ENCODE measurements around the gene STK32C.
"Not testable (repeated sequence)": the region's sequence is repeated elsewhere in the genome, so short reads cannot be mapped to it uniquely, and the experiment has no call there.

The STK32C gene

GRCh38 chr10:132319853-132320653, 12.3 kb upstream of the STK32C start:
- DNase-seq (ENCODE audit: low read depth in 2 of 2): no peak

- DNase-seq (ENCODE audit: low read depth in 2 of 2): not testable (repeated sequence)
Measured at GRCh38 chr10:132317477-132317876, 9.7 kb upstream of the STK32C start.

DNA sequence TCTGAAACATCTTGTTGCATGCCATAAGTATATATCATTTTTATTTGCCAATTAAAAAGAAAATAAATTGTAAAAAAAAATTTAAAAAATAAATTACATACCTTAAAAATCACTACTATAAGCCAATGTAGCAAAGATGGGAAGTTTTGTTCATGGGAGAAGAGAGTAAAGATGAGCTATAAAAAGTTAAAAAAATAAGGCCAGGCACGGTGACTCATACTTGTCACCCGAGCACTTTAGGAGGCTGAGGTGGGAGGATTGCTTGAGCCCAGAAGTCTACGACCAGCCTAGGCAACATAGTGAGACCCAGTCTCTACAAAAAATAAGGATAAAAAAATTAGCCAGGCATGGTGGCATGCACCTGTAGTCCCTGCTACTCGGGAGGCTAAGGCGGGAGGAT, 8.4 kb upstream of the STK32C start:
- DNase-seq (ENCODE audit: low read depth in 2 of 2): no peak

DNA sequence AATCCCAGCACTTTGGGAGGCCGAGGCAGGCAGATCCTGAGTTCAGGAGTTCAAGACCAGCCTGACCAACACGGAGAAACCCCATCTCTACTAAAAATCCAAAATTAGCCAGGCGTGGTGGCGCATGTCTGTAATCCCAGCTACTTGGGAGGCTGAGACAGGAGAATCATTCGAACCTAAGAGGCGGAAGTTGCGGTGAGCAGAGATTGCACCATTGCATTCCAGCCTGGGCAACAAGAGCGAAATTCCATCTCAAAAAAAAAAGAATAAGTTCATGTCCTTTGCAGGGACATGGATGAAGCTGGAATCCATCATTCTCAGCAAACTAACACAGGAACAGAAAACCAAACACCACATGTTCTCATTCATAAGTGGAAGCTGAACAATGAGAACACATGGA, 7.1 kb upstream of the STK32C start:
- DNase-seq (ENCODE audit: low read depth in 2 of 2): not testable (repeated sequence)

GRCh38 chr10:132314336-132314735, 6.6 kb upstream of the STK32C start:
- DNase-seq (ENCODE audit: low read depth in 2 of 2): no peak

GRCh38 chr10:132313865-132314264, 6.1 kb upstream of the STK32C start:
- DNase-seq (ENCODE audit: low read depth in 2 of 2): no peak

GRCh38 chr10:132313305-132313704, 5.6 kb upstream of the STK32C start:
- DNase-seq (ENCODE audit: low read depth in 2 of 2): no peak

GRCh38 chr10:132311338-132311939, 3.7 kb upstream of the STK32C start:
- DNase-seq (ENCODE audit: low read depth in 2 of 2): no peak

GRCh38 chr10:132310701-132311337, 3.1 kb upstream of the STK32C start:
- no peak for DNase-seq (ENCODE audit: low read depth in 2 of 2)

- no peak for DNase-seq (ENCODE audit: low read depth in 2 of 2)
Measured at GRCh38 chr10:132309879-132310591, 2.3 kb upstream of the STK32C start.

- no peak for DNase-seq (ENCODE audit: low read depth in 2 of 2)
Measured at GRCh38 chr10:132309471-132309865, 1.7 kb upstream of the STK32C start.

DNA sequence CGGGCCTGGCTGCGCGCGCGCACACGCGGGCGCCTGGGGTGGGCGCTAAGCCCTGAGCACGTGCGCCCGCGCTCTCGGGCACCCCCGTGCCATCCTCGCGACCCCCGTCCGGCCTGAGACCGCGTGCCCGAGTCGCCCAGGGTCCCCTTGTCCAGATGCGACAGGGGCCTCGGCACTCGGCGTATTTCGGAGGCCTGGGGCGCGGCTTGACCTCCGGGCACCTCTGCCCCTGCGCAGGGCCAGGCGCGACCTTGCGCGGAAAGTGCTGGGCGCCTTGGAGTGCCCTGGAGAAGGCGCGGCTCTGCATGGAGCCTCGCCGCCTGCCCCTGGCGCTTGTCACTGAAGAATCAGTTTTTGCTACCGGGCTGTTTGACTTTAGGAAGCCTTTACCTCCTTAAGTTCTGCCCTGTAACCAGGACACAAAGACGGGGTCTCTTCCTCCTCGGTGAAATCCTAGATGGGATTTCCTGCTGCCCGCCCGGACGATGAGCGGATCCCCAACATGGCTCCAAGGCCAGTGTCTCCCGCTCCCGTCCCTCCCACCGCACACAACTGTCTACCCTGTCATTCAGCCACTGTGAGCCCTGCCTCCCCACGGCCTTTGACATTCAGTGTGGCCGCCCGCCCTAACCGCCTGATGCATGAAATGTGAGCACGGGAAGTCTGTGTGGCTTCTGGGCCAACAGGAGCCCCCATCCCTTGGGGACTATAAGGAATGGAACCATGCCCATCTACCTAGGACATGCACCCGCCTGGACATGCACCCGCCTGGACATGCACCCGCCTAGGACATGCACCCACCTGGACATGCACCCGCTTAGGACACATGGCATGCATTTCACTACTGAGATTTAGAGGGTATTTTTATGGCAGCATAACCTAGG, 1.1 kb upstream of the STK32C start:
- no peak for DNase-seq (ENCODE audit: low read depth in 2 of 2)

- peak in 1 of 2 donors; percentile 12 for DNase-seq (ENCODE audit: low read depth in 2 of 2)
Measured at GRCh38 chr10:132306864-132307751, 642 bp downstream of the STK32C start.

DNA sequence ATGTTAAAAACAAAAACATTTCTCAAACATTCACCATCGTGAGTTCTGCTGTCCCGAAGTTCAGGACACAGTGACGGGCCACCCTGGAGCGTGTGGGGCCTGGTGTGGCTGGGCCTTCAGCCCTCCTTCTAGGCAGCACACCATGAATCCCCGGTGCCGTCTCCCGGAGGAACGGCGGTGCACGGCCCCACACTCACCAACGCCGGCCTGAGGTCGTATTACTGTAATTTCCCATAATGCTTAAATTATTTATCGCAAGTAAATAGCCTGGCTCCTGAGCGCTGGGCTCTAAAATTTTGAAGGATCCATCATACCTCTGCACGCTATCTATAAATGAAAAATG, 1.4 kb downstream of the STK32C start:
- DNase-seq (ENCODE audit: low read depth in 2 of 2): no peak

DNA sequence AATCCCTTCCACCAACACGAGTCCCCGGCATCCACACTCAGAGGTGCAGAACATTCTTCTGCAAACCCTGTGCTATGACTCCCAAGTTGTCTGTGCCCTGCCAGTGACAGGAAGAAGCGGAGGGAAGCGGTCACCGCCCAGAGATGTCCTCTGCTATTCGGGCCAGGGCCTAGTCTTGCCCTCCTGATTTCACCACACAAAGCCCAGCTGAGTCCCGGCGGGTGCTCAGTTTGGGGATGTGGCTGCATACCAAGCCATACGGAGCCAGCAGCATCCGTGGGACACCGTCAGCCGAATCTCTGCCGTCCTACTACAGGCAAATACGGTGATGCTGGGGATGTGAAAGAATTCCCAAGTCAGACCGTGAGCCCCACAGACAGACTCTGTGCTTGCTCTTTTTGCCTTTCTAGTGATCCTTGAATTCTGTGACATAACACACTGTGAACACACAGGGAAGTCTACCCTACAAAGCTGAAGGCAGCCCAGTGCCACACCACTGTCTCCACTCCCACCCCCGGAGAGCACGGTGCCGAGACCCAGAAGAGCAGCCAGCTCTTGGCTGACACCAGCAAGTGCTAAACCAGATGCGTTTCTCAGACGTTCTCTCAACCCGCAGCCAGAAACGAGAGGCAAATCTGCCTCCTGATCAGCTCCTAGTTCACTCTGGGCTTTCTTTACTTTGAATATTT, 2.0 kb downstream of the STK32C start:
- DNase-seq (ENCODE audit: low read depth in 2 of 2): no peak

GRCh38 chr10:132304756-132305509, 2.8 kb downstream of the STK32C start:
- DNase-seq (ENCODE audit: low read depth in 2 of 2): no peak

- DNase-seq (ENCODE audit: low read depth in 2 of 2): no peak
Measured at GRCh38 chr10:132303361-132304115, 4.2 kb downstream of the STK32C start.

Data from stimulated activated CD8-positive, alpha-beta memory T cell treated with anti-CD3 and anti-CD28 coated beads, Interleukin-15, amount 100 ng/mL, for 48 hours (primary cell).